GM21786 (cell line): Measurements from ENCODE around the gene CSGALNACT2.

ENCODE experiments used
- ATAC-seq: cut with Tn5 transposase; IDR thresholded peaks from one replicate; pipeline ENCODE4 v1.9.1; 2021; ENCODE audit not compliant: unreplicated experiment

Gene CSGALNACT2

DNA sequence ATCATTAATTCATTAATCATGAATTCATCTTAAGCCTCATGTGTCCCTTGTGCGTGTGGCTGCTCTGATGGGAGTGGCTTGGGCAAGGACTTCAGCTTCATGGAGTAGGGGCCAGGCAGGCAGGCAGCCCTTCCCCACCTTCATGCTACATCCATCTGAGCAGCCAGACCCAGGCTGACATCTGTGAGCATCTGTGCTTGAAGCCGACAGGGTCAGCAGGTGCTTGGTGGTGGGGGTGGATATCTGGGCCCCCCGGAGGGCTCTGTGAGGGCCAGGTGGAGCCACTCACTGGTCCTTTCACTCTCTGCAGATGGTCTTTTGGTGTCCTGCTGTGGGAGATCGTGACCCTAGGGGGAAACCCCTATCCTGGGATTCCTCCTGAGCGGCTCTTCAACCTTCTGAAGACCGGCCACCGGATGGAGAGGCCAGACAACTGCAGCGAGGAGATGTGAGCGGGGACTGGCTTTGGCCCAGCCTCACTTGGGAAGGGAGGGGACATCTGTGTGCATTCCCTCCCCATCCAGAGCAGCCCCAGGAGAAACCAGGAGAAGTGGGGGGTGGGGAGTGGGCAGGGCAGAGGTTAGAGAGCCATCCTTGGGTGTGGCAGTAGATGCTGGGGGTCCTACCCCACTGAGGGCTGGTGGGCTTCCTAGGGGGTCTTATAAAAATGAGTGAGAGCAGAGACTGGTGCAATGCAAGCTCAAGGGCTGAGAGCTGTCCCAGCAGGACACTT is 14.7 kb upstream of the CSGALNACT2 start:
- ATAC-seq: no peak

DNA sequence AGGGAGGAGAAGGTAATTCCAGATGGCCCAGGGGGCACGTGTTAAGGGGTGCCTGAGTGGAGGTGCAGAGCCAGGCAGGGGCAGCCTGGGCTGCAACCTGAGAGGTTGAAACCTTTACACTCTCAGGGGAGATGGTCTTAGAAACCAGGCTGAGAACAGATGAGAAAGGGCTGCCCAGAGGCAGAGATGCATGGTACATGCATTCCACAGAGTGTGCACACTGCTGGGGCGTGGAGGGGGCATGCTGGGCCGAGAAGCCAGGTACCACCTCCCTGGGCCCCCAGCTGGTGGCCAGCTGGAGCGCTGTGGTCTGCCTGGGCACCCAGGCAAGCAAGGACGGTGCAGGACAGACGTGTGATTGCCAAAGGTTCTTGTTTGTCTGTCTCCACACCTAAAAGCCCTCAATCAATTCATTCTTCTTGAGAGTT is 14.1 kb upstream of the CSGALNACT2 start:
- no peak for ATAC-seq

DNA sequence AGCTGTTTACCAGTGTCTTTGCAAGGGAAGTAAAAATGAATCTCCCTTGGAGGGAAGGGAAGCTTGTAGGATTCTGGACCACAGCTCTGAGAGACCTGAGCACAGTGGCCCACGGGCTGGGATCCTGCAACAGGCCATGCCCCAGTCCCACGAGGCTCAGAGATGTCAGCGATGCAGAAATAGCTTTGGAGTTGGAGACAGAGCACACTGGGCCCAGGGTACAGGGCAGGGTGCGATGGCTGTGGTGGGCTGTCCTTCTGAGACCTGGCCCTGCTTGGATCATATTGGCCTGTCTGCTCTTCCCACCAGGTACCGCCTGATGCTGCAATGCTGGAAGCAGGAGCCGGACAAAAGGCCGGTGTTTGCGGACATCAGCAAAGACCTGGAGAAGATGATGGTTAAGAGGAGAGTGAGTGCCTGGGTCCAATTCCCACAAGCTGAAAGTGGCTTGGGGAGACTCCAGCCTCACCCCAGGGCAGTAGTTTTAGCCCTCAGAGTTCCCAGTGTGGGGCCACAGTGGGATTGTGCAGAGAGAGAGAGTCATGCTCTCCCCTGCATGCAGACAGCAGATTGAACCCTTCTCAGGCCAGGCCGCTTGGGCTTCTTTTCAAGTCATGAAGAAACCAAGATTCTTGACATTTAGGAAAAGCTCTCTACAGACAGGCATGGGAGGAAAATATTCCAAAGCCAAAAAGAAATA is 13.5 kb upstream of the CSGALNACT2 start:
- no peak for ATAC-seq

DNA sequence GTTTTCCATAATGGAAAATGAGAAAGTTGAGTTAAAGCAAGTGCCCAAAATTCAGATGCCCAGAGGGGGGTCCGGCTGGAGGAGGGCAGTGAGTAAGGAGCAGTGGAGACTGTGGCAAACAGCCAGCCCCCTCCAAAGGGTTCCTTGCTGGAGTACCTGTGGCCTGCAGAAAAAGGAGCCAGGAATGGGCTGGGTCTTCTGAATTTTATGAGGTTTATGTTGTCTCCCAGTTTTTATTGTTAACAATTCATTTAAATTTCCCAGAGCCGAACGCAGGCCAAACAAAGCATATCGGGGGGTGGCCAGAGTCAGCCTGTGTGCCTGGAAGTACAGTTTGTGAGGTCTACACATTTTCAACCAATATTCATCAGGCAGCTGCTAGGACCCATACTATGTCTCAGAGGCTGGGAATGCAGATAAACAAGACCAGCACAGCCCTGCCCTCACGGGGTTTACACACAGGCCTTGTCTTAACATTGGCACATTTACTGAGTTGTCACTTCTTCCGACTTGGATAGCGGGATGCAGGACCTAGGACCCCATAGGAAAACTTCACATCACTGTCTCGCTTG is 12.9 kb upstream of the CSGALNACT2 start:
- ATAC-seq: no peak

DNA sequence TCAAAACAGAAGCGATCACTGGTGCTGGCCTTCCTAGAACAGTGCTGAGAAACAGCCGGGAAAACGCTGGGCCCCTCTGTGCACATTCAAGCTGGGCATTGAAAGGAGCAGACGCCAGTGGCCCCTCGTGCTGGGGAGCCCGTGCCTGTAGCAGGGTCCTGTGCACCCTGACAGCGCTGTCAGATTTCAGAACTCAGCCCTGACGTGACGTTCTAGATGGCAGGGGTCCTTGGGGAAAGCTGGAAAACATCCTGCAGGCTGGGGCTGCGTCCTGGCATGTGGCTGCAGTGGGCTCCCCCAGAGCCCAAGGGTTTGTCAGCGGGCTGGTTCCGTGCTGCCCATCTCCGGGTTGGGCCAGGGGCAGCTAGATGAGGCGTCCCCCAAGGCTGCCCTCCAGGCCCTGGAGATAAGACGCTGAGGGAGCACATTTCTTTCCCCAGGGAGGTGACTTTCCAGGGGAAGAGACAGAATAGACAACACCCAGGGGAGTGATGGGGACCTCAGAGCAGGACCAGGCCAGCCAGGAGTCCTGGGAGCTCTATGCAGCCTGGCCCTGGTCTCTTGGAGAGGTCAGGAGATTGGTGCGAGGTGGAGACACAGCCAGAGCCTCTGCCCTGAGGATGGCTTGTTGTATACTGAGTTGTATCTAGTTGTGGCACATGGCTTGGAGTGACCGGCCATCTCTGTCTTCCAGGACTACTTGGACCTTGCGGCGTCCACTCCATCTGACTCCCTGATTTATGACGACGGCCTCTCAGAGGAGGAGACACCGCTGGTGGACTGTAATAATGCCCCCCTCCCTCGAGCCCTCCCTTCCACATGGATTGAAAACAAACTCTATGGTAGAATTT is 12.1 kb upstream of the CSGALNACT2 start:
- no peak for ATAC-seq

DNA sequence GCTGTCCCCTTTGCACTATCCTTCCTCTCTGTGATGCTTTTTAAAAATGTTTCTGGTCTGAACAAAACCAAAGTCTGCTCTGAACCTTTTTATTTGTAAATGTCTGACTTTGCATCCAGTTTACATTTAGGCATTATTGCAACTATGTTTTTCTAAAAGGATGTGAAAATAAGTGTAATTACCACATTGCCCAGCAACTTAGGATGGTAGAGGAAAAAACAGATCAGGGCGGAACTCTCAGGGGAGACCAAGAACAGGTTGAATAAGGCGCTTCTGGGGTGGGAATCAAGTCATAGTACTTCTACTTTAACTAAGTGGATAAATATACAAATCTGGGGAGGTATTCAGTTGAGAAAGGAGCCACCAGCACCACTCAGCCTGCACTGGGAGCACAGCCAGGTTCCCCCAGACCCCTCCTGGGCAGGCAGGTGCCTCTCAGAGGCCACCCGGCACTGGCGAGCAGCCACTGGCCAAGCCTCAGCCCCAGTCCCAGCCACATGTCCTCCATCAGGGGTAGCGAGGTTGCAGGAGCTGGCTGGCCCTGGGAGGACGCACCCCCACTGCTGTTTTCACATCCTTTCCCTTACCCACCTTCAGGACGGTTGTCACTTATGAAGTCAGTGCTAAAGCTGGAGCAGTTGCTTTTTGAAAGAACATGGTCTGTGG is 11.4 kb upstream of the CSGALNACT2 start:
- no peak for ATAC-seq

DNA sequence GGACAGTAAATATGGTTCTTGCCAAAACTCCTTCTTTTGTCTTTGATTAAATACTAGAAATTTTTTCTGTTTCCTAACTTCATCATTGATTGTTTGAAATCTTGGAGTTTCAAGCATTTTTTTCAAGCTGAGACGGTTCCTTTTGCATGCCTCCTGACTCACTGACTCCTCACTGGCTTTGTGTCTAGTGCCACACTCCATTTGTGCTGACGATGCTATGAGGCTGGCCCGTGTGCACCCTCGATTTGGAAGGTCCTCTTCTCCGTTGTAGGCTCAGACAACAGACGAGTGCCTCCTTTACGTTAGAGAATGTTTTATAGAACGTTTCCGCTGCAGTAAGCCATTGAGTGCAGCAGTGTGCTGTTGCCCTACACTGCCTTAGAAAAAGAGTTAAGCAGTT is 10.8 kb upstream of the CSGALNACT2 start:
- ATAC-seq: no peak

DNA sequence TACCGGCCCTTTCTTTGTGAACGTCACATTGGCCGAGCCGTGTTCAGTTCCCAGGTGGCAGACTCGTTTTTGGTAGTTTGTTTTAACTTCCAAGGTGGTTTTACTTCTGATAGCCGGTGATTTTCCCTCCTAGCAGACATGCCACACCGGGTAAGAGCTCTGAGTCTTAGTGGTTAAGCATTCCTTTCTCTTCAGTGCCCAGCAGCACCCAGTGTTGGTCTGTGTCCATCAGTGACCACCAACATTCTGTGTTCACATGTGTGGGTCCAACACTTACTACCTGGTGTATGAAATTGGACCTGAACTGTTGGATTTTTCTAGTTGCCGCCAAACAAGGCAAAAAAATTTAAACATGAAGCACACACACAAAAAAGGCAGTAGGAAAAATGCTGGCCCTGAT is 9.9 kb upstream of the CSGALNACT2 start:
- no peak for ATAC-seq

DNA sequence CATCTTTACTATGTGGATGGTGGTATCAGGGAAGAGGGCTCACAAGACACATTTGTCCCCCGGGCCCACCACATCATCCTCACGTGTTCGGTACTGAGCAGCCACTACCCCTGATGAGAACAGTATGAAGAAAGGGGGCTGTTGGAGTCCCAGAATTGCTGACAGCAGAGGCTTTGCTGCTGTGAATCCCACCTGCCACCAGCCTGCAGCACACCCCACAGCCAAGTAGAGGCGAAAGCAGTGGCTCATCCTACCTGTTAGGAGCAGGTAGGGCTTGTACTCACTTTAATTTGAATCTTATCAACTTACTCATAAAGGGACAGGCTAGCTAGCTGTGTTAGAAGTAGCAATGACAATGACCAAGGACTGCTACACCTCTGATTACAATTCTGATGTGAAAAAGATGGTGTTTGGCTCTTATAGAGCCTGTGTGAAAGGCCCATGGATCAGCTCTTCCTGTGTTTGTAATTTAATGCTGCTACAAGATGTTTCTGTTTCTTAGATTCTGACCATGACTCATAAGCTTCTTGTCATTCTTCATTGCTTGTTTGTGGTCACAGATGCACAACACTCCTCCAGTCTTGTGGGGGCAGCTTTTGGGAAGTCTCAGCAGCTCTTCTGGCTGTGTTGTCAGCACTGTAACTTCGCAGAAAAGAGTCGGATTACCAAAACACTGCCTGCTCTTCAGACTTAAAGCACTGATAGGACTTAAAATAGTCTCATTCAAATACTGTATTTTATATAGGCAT is 9.1 kb upstream of the CSGALNACT2 start:
- ATAC-seq: peak; percentile 81

DNA sequence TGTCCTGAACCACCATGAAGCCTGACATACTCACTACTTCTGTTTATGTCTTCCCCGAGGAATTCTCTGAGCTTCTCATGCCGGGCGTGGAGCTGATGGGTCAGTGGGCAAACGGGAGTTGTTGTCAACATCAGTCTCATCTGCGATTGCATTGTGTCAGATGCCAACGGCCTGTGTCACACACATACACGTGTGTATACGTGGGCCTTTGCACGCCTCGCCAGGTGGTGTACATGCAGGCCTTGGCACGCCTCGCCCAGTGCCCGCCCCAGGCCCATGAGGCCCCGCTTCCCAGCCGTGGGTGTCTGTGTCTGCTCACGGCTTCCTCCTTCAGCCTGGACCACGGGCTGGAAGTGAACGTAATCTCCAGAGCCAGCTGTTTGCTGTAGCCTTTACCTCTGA is 7.5 kb upstream of the CSGALNACT2 start:
- no peak for ATAC-seq

DNA sequence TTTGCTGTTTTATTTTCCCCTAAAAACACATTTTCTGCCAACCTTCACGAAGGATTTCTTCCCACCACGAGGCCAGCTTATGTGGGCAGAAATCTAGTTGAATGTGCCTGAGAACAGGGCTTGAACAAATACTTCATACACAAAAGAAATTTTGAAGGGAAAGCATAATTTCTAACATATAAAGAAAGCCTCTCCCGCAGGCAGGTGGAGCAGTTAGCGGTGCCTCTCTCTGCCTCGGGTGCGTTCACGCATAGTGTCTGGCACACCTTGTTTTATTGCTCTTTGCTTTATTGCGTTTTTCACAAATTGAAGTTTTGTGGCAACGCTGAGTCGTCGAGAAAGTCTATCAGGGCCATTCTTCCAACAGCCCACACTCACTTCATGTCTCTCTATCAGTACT is 7.0 kb upstream of the CSGALNACT2 start:
- no peak for ATAC-seq

DNA sequence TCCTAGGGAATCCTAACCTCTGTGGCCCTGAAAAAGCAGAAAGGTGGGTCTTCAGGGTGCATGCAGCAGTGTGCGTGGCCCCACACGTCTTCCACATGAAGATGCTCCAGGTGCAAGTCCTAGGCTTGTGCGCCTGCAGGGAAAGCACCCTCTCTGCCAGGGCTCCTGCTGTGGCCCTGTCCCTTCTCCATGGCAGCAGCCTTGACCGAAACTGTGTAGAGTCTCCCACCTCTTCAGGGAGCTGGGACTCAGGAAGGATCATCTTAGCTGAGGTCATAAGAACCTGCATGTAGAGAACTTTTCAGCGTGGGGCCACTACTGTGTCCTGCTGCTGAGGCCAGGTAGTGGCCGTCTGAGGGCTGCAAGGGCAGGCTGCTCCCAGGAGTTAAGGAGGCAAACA is 6.3 kb upstream of the CSGALNACT2 start:
- no peak for ATAC-seq

DNA sequence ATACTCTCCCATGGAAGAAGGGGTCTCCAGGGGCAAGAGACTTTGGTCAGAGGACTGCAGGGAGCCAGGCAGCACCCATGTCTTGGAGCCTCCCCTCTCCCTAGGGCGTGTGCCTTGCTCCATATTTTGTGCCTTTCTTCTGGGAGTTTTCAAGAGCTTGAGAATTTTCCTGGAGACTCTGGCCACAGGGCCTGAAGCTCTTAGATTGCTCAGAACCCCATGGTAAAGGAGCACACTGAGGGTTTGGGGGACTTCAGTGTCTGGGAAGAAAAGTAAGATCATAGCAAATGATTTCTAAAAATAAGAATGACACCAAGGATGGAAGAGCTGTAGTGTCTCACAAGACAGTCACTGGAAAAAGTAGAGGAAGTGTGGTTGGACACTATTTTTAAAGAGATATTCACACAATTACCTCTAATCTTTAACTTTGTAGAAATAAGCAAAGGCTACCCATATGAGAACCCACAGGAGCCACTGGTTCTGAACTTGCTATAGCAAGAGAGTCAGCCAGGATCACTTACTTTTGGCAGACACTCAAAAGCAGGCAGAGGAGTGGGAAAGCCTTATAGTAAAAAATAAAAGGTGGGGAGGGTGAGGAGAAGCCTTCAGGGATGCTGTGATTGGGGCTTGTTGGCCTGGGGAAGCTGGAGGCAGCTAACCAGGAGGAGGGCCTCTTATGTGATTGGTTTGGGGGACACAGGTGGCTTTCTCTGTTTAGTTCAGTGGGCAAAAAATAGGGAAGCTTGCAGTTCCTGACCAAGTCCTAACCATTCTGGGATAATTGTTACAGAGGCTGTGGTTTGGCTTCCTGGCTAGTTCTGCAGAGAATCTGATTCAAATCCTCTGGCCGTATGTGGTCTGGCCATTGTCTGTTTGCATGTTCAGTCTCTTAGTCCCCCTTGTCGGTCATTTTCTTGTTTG is 5.1 kb upstream of the CSGALNACT2 start:
- ATAC-seq: no peak

DNA sequence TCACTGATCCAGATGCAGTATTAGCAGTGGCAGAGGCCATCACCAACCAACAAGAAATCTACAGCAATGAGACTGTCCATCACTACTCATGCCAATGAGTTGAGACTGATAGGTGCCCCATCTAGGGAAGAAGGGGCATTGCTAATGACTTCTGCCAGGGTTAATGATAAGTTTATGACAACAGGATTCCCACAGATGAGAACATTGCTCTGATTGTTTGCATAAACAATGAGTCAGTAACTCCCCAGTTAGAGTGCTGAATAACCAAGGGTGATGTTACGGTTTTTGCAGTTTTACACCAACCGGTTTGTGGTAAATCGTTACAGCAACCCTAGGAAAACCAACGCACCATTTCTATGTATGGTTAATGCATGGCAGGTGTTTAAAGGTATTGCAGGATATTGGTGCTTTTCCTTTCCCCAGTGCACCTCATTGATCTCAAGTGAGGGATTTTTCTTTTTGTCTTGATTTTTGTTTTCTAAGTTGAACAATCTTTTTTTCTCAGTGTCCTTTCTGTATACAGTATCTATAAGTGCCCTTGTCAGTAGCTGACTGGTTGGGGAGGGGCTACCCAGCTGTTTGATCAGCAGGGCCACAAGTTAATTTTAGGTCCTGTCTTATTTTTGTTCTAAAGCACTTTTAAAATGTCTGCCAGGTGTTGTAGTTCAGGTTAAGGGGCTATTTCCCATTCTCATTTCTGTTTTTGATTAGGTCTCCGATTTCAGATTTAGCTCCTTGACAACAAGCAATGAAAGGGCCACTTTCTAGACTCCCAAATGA is 3.9 kb upstream of the CSGALNACT2 start:
- no peak for ATAC-seq

DNA sequence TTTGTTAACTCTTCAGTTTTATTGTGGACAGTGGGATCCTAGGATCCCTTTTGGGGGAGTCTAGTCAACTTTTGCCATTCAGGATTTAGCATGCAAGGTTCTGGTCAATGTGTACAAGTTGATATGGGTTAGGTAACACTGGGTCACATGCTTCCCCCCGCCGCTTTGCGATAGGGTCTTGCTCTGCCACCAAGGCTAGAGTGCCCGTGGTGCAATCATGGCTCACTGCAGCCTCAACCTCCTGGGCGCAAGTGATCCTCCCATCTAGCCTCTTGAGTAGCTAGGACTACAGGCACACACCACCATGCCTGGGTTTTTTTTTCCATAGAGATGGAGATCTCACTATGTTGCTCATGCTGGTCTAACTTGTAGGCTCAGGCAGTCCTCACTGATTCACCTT is 3.2 kb upstream of the CSGALNACT2 start:
- ATAC-seq: no peak

DNA sequence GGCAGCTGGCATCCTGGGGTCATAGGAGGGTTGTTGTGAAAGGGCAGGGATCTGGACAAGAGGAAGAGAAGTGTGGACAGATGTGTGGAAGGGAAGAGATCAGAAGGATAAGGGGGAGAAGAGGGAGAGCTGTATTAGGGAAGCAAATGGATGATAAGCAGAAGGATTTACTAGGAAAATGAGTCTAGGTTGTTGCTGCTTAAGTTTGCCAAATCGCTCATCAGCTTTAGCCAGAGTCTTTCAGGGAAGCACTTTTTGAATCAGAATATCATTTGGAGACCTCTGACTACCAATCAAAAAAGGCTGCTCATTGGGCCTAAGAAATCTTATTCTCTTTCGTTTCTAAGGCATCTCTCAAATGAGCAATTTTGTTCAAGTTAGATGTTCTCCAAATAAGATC is 2.6 kb upstream of the CSGALNACT2 start:
- no peak for ATAC-seq

DNA sequence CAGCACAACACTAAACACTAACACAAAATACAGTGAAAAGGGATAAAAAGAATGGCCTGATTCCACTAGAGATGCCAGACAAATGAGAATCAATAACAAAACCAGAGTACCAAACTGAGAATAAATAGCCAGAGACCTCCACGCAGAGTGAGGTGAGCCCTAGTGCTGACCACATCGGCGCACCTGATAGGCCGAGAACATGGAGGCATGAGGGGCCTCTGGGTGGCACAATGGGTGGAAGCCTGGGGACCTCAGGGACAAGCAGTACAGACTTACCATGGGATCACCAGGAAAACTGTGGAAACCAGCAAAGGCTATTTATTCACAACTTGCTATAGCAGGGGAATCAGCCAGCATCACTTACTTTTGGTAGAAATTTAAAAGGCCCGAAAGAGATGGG is 1.8 kb upstream of the CSGALNACT2 start:
- no peak for ATAC-seq

DNA sequence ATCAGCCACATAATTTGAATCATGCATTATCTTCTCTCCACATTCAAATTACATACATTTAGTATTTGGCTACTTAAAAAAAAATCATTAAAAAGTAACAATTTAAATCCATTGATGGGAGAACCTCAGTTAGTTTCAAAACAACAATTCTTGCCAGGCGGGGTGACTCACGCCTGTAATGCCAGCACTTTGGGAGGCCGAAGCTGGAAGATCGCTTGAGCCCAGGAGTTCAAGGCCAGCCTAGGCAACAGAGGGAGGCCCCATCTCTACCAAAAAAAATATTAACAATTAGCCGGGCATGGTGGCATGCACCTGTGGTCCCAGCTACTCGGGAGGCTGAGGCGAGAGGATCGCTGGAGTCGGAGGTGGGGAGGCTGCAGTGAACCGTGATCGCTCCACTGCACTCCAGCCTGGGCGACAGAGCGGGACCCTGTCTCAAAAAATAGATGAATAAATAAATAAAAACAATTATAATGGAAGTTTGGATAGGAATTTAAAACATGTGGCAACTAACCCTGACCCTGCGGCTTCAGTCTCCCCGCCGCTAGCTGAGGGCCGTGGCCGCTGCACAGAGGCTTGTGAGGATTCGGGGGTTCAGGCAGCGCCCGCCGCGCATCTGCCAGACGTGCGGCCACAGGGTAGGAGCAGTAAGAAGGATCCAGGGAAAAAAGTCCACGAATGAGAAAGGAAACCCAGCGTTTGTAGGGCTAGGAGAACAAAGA is 1.1 kb upstream of the CSGALNACT2 start:
- no peak for ATAC-seq
